Effector memory CD4-positive, alpha-beta T cell (primary cell): ENCODE results near the gene PAX7.

ENCODE experiments used
- DNase-seq, 3 donors: peaks; one replicate each; pipeline ENCODE4 v3.0.0-alpha.2; 2020
- H3K27ac ChIP-seq: 2 replicates; pipeline ENCODE4 v1.7.0; 2013; ENCODE audit warnings: mild to moderate bottlenecking, low read length, moderate library complexity; ENCODE audit not compliant: insufficient read depth, poor library complexity, severe bottlenecking
- H3K27me3 ChIP-seq: replicated peaks from 2 replicates; pipeline ENCODE4 v1.7.0; 2013; ENCODE audit warnings: mild to moderate bottlenecking, low read length; ENCODE audit not compliant: insufficient read depth, control insufficient read depth, poor library complexity, severe bottlenecking
- H3K36me3 ChIP-seq: 2 replicates; pipeline ENCODE4 v1.7.0; 2013; ENCODE audit warnings: mild to moderate bottlenecking, low read length, moderate library complexity; ENCODE audit not compliant: control insufficient read depth, insufficient read depth
- H3K4me1 ChIP-seq: 2 replicates; pipeline ENCODE4 v1.7.0; 2013; ENCODE audit warnings: low read length, mild to moderate bottlenecking; ENCODE audit not compliant: control insufficient read depth, insufficient read depth, poor library complexity, severe bottlenecking
- H3K4me3 ChIP-seq: 2 replicates; pipeline ENCODE4 v1.7.0; 2013; ENCODE audit warnings: low read length, low read depth, mild to moderate bottlenecking; ENCODE audit not compliant: insufficient read depth, poor library complexity, severe bottlenecking
- H3K9me3 ChIP-seq: 2 replicates; pipeline ENCODE4 v1.7.0; 2013; ENCODE audit warnings: mild to moderate bottlenecking, low read length, moderate library complexity; ENCODE audit not compliant: control insufficient read depth

PAX7 gene

DNA sequence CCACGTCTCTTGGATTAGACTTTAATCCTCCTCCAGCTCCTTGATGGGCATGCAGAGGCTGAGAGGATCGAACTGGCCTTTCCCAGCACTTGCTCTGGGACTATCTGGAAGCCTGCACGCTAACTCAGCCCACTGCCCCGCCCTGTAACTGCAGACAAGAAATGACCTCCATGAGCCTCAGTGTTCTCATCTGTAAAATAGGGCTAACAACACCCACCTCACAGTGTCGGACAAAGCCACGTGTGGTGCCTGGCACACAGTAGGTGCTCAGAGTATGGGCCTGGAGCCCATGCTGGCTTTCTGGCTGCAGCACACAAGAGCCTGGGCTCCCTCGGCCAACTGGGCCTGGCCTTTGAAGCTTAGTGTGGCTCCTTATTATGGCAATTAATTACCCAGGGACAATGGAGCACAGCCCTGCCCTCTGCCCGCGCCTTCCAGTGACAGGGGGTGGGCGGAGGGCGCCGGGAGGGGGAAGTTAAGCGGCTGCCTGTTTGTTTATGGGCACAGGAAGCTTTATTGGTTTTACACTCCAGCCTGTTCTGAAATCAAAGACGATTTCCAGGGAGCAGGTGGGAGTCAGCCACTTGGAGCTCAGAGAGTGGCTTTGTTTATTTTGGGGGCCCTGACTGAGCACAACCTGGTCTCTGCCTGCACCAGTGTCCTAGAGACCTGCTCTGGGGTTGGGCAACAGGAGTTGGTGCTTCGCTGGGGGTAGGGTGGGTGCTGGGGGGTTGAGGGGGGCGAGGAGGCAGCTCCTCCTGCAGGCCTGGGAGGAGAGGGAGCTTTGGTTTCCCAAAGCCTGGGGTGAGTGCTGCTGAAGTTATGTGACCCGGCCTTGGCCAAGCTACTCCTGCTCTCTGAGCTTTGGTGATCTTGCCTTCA, 31.0 kb downstream of the PAX7 start:
- Histone ChIP-seq H3K27me3 (no peaks in the 10 kb centered on the region), H3K27ac (no peak overlapping the region), H3K9me3 (no peaks in the 10 kb centered on the region), H3K36me3 (no peaks in the 10 kb centered on the region), H3K4me3 (no peak overlapping the region), H3K4me1 (no peaks in the 10 kb centered on the region)
- no peak for DNase-seq

GRCh38 chr1:18662286-18662639, 31.6 kb downstream of the PAX7 start:
- no peaks in the 10 kb centered on the region for H3K27me3 ChIP-seq
- H3K4me3 ChIP-seq, result no peak overlapping the region
- H3K36me3 ChIP-seq, result no peaks in the 10 kb centered on the region
- H3K4me1 ChIP-seq, result no peaks in the 10 kb centered on the region
- no peak overlapping the region for H3K27ac ChIP-seq
- H3K9me3 ChIP-seq, result no peaks in the 10 kb centered on the region
- no peak for DNase-seq

GRCh38 chr1:18666317-18666920, 35.8 kb downstream of the PAX7 start:
- H3K4me1 ChIP-seq, result no peaks in the 10 kb centered on the region
- no peak overlapping the region for H3K4me3 ChIP-seq
- no peaks in the 10 kb centered on the region for H3K9me3 ChIP-seq
- H3K27me3 ChIP-seq, result no peaks in the 10 kb centered on the region
- no peak for DNase-seq
- H3K27ac ChIP-seq, result no peak overlapping the region
- no peaks in the 10 kb centered on the region for H3K36me3 ChIP-seq

DNA sequence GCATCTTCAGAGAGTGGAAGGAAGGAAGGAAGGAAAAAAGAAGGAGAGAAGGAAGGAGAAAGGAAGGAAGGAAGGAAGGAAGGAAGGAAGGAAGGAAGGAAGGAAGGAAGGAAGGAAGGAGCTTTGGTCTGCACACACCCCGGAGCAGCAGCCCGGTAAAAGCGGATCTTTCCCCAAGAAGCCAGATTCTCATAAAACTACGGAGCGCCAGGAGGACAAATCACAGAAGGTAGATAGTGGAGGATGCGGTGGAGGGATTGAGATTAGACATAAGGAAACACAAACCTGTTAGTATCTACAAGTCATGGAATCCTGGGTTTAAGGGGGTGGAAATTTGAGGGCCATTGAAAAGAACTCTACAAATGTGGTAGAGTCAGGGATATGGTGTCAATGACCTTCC, 36.7 kb downstream of the PAX7 start:
- Histone ChIP-seq H3K9me3 (no peaks in the 10 kb centered on the region), H3K4me1 (no peaks in the 10 kb centered on the region), H3K4me3 (no peak overlapping the region), H3K27me3 (no peaks in the 10 kb centered on the region), H3K36me3 (no peaks in the 10 kb centered on the region), H3K27ac (no peak overlapping the region)
- no peak for DNase-seq

- DNase-seq, result no peak
- Histone ChIP-seq H3K4me3 (no peak overlapping the region), H3K4me1 (no peaks in the 10 kb centered on the region), H3K36me3 (no peaks in the 10 kb centered on the region), H3K9me3 (no peaks in the 10 kb centered on the region), H3K27ac (no peak overlapping the region), H3K27me3 (no peaks in the 10 kb centered on the region)
These were observed 37.4 kb downstream of the PAX7 start for GRCh38 chr1:18668046-18668445.

DNA sequence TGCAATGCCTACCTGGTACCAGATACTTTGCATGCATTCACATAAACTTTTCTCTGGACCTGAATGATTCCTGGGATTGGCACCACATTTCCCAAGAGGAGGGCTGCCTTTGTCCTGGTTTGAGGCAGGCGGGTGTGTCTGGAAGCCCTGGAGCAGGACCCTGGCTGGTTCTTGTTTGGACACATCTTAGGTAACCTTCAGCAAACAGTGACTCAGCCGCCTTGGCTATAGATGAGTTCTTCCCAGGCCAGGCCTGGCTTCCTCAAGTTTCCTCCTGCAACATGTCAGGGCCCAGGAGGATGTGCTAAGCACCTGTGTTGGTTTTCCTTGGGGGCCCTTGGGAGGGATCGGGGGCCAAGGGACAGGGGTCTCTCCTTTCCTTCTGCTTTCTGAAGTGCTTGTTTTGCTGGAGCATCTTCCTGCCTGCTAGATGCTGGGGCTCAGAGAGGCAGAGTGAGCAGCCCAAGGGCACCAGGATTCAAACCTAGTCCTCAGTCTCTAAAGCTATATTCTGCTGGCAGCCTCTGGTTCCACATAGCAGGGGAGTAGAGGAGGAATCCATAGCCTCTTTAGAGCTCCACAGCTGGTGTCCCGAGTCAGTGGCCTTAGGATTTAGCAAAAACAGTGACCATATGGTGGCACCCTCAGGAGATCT, 38.2 kb downstream of the PAX7 start:
- Histone ChIP-seq H3K27me3 (no peaks in the 10 kb centered on the region), H3K4me1 (no peaks in the 10 kb centered on the region), H3K36me3 (no peaks in the 10 kb centered on the region), H3K9me3 (no peaks in the 10 kb centered on the region), H3K27ac (no peak overlapping the region), H3K4me3 (no peak overlapping the region)
- DNase-seq, result no peak

DNA sequence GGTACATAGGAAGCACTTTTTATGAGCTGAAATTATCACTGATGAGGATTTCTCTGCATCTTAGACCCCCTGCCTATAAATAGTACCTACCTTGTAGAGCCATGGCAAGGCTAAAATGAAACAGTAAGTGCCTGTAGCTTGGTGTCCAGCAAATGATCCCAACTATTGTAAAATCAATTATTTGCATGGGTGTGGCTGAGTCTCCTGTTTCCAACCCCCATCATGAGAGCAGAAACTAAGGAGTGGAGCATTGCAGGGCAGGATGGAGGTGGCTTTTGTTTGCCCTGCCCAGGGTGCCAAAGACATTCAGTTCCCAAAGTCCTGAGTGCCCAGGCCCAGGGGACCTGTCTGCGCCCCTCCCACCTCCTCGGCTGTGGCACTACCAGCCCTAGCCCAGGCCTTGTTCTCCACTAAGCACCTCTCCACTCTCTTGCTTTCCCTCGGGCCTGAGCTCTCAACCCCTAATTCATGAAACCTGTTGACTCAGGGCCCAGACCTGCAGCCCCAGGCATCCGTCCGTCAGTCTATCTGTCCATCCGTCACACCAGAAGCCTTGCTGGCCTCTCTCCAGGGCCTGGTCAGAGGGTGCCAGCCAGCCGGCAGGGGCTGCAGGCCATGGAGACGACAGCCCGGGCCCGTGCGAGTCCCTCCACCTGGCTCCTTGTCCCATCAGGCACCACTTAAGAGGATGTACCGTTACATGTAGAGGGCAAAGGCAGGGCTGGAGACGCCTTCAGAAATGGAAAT, 39.6 kb downstream of the PAX7 start:
- Histone ChIP-seq H3K9me3 (no peaks in the 10 kb centered on the region), H3K27me3 (no peaks in the 10 kb centered on the region), H3K36me3 (no peaks in the 10 kb centered on the region), H3K27ac (no peak overlapping the region), H3K4me3 (no peak overlapping the region), H3K4me1 (no peaks in the 10 kb centered on the region)
- DNase-seq, result no peak

DNA sequence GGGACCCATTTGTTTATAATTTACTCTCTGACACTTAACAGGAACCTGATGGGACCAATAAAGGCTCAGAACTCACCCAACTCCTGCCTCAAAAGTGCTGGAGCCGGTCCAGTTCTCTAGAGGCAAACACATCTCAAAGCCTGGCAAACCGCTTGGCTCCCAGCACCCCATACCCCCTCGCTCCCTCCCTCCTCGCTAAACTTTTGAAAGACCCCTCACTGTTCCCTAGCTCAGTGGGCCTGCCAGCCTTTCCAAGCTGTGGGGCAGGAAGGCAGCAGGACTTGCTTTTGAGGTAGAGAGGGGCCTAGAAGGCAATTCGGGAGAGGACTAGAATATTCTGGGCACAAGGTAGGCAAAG, 40.2 kb downstream of the PAX7 start:
- Histone ChIP-seq H3K4me1 (no peaks in the 10 kb centered on the region), H3K27me3 (no peaks in the 10 kb centered on the region), H3K27ac (no peak overlapping the region), H3K4me3 (no peak overlapping the region), H3K9me3 (no peaks in the 10 kb centered on the region), H3K36me3 (no peaks in the 10 kb centered on the region)
- DNase-seq, result no peak

- Histone ChIP-seq H3K9me3 (no peaks in the 10 kb centered on the region), H3K4me1 (no peaks in the 10 kb centered on the region), H3K36me3 (no peaks in the 10 kb centered on the region), H3K27me3 (no peaks in the 10 kb centered on the region), H3K4me3 (no peak overlapping the region), H3K27ac (no peak overlapping the region)
- DNase-seq, result no peak
These were observed 43.3 kb downstream of the PAX7 start for GRCh38 chr1:18673976-18674375.
